ENCODE results near the gene LIX1.

DNA sequence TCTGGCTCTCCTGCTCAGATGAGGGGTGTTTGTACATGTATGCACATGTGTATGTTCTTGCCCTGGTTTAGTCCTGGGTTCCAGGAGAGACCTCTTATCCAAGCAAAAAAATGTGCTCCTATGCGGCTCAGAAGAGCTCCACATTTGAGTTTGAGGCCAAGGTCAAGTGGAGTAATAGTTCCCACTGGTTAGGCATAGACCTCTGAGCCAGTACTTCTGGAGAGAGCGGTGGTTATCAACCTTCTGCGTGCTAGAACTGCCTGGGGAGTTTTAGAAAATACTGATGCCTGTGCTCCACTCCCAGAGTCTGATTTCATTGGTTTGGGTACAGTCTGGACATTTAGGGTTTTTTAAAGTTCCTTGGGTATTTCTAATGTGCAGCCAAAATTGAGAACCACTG is 51.5 kb downstream of the LIX1 start:
- no peak for TF ChIP-seq POLR2AphosphoS5 (IDR thresholded peaks at IDR 0.05; ENCODE audit: low read depth, low read length)
- TF ChIP-seq SPI1 (IDR thresholded peaks at IDR 0.05; ENCODE audit: low read depth, low read length), result no peak
- TF ChIP-seq POLR2A (IDR thresholded peaks at IDR 0.05; ENCODE audit: low read depth, low read length), result no peak

Data from GM12891 (cell line).